DMS53 treated with DMSO at 0.1 percent for 48 hours (cell line): Measurements from ENCODE around the gene MNX1.
A peak's percentile ranks its signal among the peaks of the same experiment; 100 is the strongest.

Experiments
- DNase-seq: peaks from one replicate; lab custom pipeline; 2025; ENCODE audit not compliant: unreplicated experiment; lab: John Stamatoyannopoulos, UW

MNX1 gene

GRCh38 chr7:157010588-157011332 lies at the start of gene MNX1:
TSS of gene MNX1 (minus strand) at chr7:157010663. CDS start at chr7:157010350, 313 bp downstream.
- peak; percentile 82 for DNase-seq

GRCh38 chr7:157059534-157059933 lies 49.1 kb upstream of the MNX1 start:
- DNase-seq, result no peak

- DNase-seq, result no peak
Measured at GRCh38 chr7:157058701-157059100, 48.2 kb upstream of the MNX1 start.

- no peak for DNase-seq
Measured at GRCh38 chr7:157058068-157058467, 47.6 kb upstream of the MNX1 start.

GRCh38 chr7:157056957-157057902 lies 46.8 kb upstream of the MNX1 start:
- DNase-seq, result no peak

- no peak for DNase-seq
Measured at GRCh38 chr7:157056246-157056645, 45.8 kb upstream of the MNX1 start.

GRCh38 chr7:157054927-157055326 lies 44.5 kb upstream of the MNX1 start:
- no peak for DNase-seq

- DNase-seq, result no peak
Measured at GRCh38 chr7:157053118-157053517, 42.7 kb upstream of the MNX1 start.

GRCh38 chr7:157047148-157047547 lies 36.7 kb upstream of the MNX1 start:
- DNase-seq, result no peak

- no peak for DNase-seq
Measured at GRCh38 chr7:157046681-157047080, 36.2 kb upstream of the MNX1 start.

GRCh38 chr7:157044943-157045660 lies 34.6 kb upstream of the MNX1 start:
- DNase-seq, result no peak

- DNase-seq, result no peak
Measured at GRCh38 chr7:157044147-157044687, 33.8 kb upstream of the MNX1 start.

- no peak for DNase-seq
Measured at GRCh38 chr7:157043745-157044144, 33.3 kb upstream of the MNX1 start.

GRCh38 chr7:157041514-157042277 lies 31.2 kb upstream of the MNX1 start:
- no peak for DNase-seq

- no peak for DNase-seq
Measured at GRCh38 chr7:157041004-157041403, 30.5 kb upstream of the MNX1 start.

GRCh38 chr7:157037635-157038034 lies 27.2 kb upstream of the MNX1 start:
- no peak for DNase-seq

- DNase-seq, result no peak
Measured at GRCh38 chr7:157037028-157037427, 26.6 kb upstream of the MNX1 start.

GRCh38 chr7:157035979-157036378 lies 25.5 kb upstream of the MNX1 start:
- no peak for DNase-seq

- no peak for DNase-seq
Measured at GRCh38 chr7:157035302-157035701, 24.8 kb upstream of the MNX1 start.
